Prostate gland (tissue), 2 donors: ENCODE measurements around the gene RAB7A. TPM values are rescaled to one million over a fixed set of nuclear protein-coding genes. Genes with fewer than 3 reads are reported as not detected.

Experiments used
- DNase-seq: peaks from one replicate; pipeline ENCODE4 v3.0.0-alpha.2; 2019; ENCODE audit warnings: low spot score
- H3K27ac ChIP-seq, 2 donors: fragments of 200-600 bp; sonication (generic); 2 replicates each; pipeline ENCODE4 v1.5.1; 2017 to 2019
- H3K27me3 ChIP-seq: fragments of 200-600 bp; sonication (generic); replicated peaks from 2 replicates; pipeline ENCODE4 v1.5.1; 2019; ENCODE audit not compliant: insufficient read depth
- H3K36me3 ChIP-seq, 2 donors: fragments of 200-600 bp; sonication (generic); 1 replicate in 1 of 2; 2 replicates in 1 of 2; pipeline versions ENCODE4 v1.5.1 to v1.8.1; 2017 to 2019
- H3K4me1 ChIP-seq: fragments of 200-600 bp; sonication (generic); replicated peaks from 2 replicates; pipeline ENCODE4 v1.5.1; 2019
- H3K4me3 ChIP-seq, 2 donors: fragments of 200-600 bp; sonication (generic); 2 replicates each; pipeline ENCODE4 v1.5.1; 2017 to 2019
- H3K9me3 ChIP-seq: fragments of 200-600 bp; sonication (generic); 2 replicates; pipeline ENCODE4 v1.5.1; 2017
- CTCF ChIP-seq, 4 experiments: fragments of 200-600 bp in 2 of 4; fragments of 450-650 bp in 2 of 4; sonication (generic) in 2 of 4; IDR thresholded peaks; 1 replicate in 3 of 4; 2 replicates in 1 of 4; pipeline ENCODE4 v1.5.1; 2016 to 2019; ENCODE audit warnings: antibody characterized with exemption in 4 of 4, mild to moderate bottlenecking in 2 of 4, moderate library complexity in 2 of 4
- POLR2A ChIP-seq: fragments of 450-650 bp; IDR thresholded peaks from one replicate; pipeline ENCODE4 v1.6.1; 2016; ENCODE audit warnings: antibody characterized with exemption, mild to moderate bottlenecking
- POLR2AphosphoS5 ChIP-seq: sonication (generic); formaldehyde crosslinking; IDR thresholded peaks from one replicate; pipeline ENCODE4 v1.6.1; 2017; ENCODE audit warnings: antibody characterized with exemption
- WGBS: methylation state at CpG from one replicate; pipeline ENCODE4 v1.1.5; 2018; 5-methylcytosine and 5-hydroxymethylcytosine counted together
- intact Hi-C: fragments of 100-400 bp; cut with DNase I; formaldehyde crosslinking; loops from one replicate; pipeline ENCODE4 v1.14.2; 2022
- total RNA-seq, 2 donors: library from RNA; depleted of rRNA; stranded (reverse); fragments of >200 nt; gene quantifications; one replicate each; pipeline ENCODE4 v1.1.0, GENCODE V29; 2016

The RAB7A gene
- total RNA-seq, 2 donors from 2014 or later: 88.2 to 125 TPM

GRCh38 chr3:128794770-128795649, 69.0 kb downstream of the RAB7A start:
- intact Hi-C loops: loop anchor here (2.0 to 5.0 kb wide), 3 partner anchors 68 to 178 kb away; partner anchors contain the start of gene RAB7A
- TF ChIP-seq CTCF (IDR thresholded peaks at IDR 0.05): peak; percentile 53 to 87 (median 84)
- no peak for TF ChIP-seq POLR2A
- peak; percentile 83 for TF ChIP-seq POLR2AphosphoS5
- peak; percentile 63 for DNase-seq
- Histone ChIP-seq H3K9me3 (no peaks in the 10 kb centered on the region), H3K4me1 (no peaks in the 10 kb centered on the region), H3K27me3 (no peaks in the 10 kb centered on the region), H3K36me3 (peaks cover 0 to 11% of the 10 kb centered on the region in 2 donors), H3K27ac (peak overlapping the region in 1 of 2 donors; percentile 1), H3K4me3 (no peak overlapping the region)
- WGBS: 51% methylated on average over 8 of the region's 8 CpGs

DNA sequence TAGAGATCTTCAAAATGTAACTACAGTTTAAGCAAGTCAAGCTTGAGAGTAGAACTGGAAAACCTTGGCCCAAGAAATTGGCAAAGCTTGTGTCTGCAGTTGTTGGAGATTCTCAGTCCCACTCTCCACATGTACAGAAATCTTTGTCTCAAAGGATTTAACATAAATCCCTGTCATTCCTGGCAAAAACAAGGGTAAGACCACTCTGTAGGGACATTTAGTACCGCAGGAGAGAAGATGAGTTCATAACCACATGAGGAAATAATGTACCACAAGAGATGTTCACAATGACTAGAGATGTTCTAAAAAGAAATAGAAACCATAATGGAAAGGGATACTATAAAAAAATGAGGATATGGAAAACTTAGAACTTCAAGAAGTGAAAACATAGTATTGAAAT, 73.7 kb downstream of the RAB7A start:
- intact Hi-C loops: loop anchor here (5.0 kb wide), 1 partner anchor 182 kb away; no protein-coding TSS in a partner anchor
- Histone ChIP-seq H3K27ac (no peak overlapping the region), H3K4me3 (no peak overlapping the region), H3K27me3 (no peaks in the 10 kb centered on the region), H3K9me3 (no peaks in the 10 kb centered on the region), H3K4me1 (no peaks in the 10 kb centered on the region), H3K36me3 (peaks cover 0 to 11% of the 10 kb centered on the region in 2 donors)
- 90% methylated on average over 1 of the region's 1 CpG for WGBS
- no peak for TF ChIP-seq CTCF (IDR thresholded peaks at IDR 0.05)
- no peak for TF ChIP-seq POLR2AphosphoS5
- no peak for TF ChIP-seq POLR2A
- no peak for DNase-seq

DNA sequence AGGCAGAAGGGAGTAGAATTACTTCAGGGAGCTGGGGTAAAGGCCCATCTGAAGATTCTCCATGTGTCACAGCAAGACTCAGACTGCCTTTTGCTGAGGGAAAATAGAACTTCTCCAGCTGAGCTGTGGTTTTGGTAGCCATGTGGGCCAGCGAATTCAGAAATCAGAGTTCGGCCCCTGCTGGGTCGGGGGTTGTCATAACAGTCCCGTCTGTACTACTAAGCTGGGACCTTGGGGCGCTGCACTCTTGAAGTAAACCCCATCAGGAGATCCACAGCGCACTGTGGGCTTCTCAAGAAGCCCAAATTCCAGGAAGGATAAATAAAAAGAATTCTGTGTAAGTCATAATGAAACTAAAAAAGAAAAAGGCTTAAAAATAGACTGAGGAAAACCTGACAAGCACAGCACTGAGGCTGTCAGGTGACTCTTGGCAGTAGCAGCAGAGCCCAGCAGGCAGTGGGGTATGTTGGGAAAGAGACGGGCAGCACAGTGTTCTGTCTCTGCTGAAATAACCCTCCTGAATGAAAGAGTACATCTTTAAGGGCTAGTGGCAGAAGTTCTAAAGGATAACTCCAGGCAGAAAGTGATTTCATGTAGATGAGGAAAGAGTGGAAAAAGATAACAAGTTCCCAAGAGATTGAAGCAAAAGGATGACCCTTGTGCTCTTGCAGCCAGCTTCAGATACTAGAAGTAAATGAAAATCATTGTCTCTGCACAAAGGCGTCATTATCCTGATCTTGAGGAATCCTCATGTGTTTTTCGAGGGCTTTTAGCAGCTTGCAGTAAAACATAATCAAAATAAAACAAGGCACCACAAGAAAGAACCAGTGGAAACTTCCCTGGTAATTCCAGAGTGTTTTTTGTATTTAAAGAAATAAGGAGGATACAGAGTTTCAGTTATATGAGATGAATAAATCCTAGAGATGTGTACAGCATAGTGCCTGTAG, 74.5 kb downstream of the RAB7A start:
- Histone ChIP-seq H3K4me3 (no peak overlapping the region), H3K27ac (no peak overlapping the region), H3K27me3 (no peaks in the 10 kb centered on the region), H3K36me3 (peaks cover 0 to 11% of the 10 kb centered on the region in 2 donors), H3K4me1 (no peaks in the 10 kb centered on the region), H3K9me3 (no peaks in the 10 kb centered on the region)
- TF ChIP-seq CTCF (IDR thresholded peaks at IDR 0.05) (no peak), POLR2AphosphoS5 (no peak), POLR2A (no peak)
- no peak for DNase-seq
- 88% methylated on average over 9 of the region's 9 CpGs for WGBS
- intact Hi-C loops: no loop called here

DNA sequence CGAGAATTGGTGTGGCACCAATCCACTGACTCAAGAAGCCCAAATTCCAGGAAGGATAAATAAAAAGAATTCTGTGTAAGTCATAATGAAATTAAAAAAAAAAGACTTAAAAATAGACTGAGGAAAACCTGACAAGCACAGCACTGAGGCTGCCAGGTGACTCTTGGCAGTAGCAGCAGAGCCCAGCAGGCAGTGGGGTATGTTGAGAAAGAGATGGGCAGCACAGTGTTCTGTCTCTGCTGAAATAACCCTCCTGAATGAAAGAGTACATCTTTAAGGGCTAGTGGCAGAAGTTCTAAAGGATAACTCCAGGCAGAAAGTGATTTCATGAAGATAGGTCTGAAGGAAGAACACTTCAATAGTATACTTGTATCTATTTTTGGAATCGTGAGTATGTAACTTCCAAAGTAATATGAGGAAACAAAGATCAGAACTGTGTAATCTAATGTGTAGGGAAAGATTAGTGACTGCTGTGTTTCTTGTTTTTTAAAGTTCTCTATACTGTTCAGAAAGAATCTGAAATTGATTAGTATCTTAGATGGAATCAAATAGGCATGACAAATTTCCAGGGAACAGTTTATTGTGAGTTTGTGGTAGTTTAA, 75.9 kb downstream of the RAB7A start:
- H3K9me3 ChIP-seq: no peaks in the 10 kb centered on the region
- intact Hi-C loops: no loop called here
- peaks cover 0 to 3% of the 10 kb centered on the region in 2 donors for H3K36me3 ChIP-seq
- no peak overlapping the region for H3K4me3 ChIP-seq
- H3K4me1 ChIP-seq: no peaks in the 10 kb centered on the region
- TF ChIP-seq CTCF (IDR thresholded peaks at IDR 0.05) (no peak), POLR2A (no peak), POLR2AphosphoS5 (no peak)
- WGBS: 63% methylated on average over 2 of the region's 2 CpGs
- DNase-seq: no peak
- H3K27ac ChIP-seq: no peak overlapping the region
- H3K27me3 ChIP-seq: no peaks in the 10 kb centered on the region
